CD4-positive, alpha-beta T cell treated with Interleukin-21 for 1 hour (primary cell): ENCODE results near the gene TRAK1.

Experiments used
- DNase-seq: peaks from one replicate; pipeline ENCODE4 v3.0.0-alpha.2; 2020

The TRAK1 gene

GRCh38 chr3:42183991-42184632 lies 93.0 kb downstream of the TRAK1 start:
- DNase-seq: no peak

GRCh38 chr3:42184651-42185443 lies 93.7 kb downstream of the TRAK1 start:
- DNase-seq: no peak

- DNase-seq: no peak
These were observed 96.8 kb downstream of the TRAK1 start for GRCh38 chr3:42187936-42188335.

GRCh38 chr3:42188376-42188775 lies 97.2 kb downstream of the TRAK1 start:
- no peak for DNase-seq

- DNase-seq: no peak
These were observed 97.9 kb downstream of the TRAK1 start for GRCh38 chr3:42189001-42189460.

- DNase-seq: no peak
These were observed 98.6 kb downstream of the TRAK1 start for GRCh38 chr3:42189736-42190135.

GRCh38 chr3:42190701-42191442 lies 99.7 kb downstream of the TRAK1 start:
- DNase-seq: peak; percentile 60

GRCh38 chr3:42191443-42191747 lies 100.2 kb downstream of the TRAK1 start:
- no peak for DNase-seq

GRCh38 chr3:42192334-42193200 lies 101.4 kb downstream of the TRAK1 start:
- no peak for DNase-seq

- no peak for DNase-seq
These were observed 103.9 kb downstream of the TRAK1 start for GRCh38 chr3:42194943-42195510.

GRCh38 chr3:42195879-42196330 lies 104.7 kb downstream of the TRAK1 start:
- no peak for DNase-seq

- DNase-seq: no peak
These were observed 107.6 kb downstream of the TRAK1 start for GRCh38 chr3:42198709-42199108.

- DNase-seq: no peak
These were observed 111.2 kb downstream of the TRAK1 start for GRCh38 chr3:42202217-42202865.

GRCh38 chr3:42204867-42205599 lies 113.9 kb downstream of the TRAK1 start:
- no peak for DNase-seq

- no peak for DNase-seq
These were observed 114.8 kb downstream of the TRAK1 start for GRCh38 chr3:42205800-42206514.

GRCh38 chr3:42209917-42210316 lies 118.8 kb downstream of the TRAK1 start:
- DNase-seq: no peak

GRCh38 chr3:42210726-42211125 lies 119.6 kb downstream of the TRAK1 start:
- DNase-seq: no peak

GRCh38 chr3:42213417-42213816 lies 122.3 kb downstream of the TRAK1 start:
- peak; percentile 12 for DNase-seq

- no peak for DNase-seq
These were observed 122.9 kb downstream of the TRAK1 start for GRCh38 chr3:42214064-42214463.

- no peak for DNase-seq
These were observed 123.6 kb downstream of the TRAK1 start for GRCh38 chr3:42214565-42215283.
